Erythroblast (primary cell): ENCODE results near the gene DLEU7.

Experiments used
- GATA1 ChIP-seq: IDR thresholded peaks from 2 replicates; pipeline ENCODE4 v1.6.1; 2011; ENCODE audit warnings: low read depth, mild to moderate bottlenecking, control low read depth, low read length, moderate library complexity
- POLR2A ChIP-seq: IDR thresholded peaks from 2 replicates; pipeline ENCODE4 v1.6.1; 2011; ENCODE audit warnings: mild to moderate bottlenecking, low read length

DNA sequence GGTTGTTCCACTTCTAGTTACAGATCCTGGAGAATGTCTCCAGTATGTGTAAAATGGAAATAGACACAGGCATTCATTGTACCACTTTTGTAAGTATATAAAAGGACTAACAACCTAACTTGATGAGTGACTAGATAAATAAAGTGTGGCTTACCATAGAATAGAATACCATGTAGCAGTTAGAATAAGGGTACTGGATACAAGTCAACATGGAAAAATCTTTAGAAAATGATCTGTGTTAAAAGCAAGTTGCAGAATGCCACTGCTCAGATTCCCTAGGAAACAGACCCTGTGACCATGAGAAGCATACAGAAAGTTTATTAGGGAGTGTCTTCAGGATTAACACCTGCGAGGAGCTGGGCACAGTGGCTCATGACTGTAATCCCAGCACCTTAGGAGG lies 40.2 kb upstream of the DLEU7 start:
- TF ChIP-seq POLR2A (no peak), GATA1 (no peak)
